HG03378 (cell line): ENCODE data around the gene ACSL6.

Experiments used
- ATAC-seq: cut with Tn5 transposase; IDR thresholded peaks from one replicate; pipeline ENCODE4 v1.9.1; 2021; ENCODE audit warnings: mild to moderate bottlenecking, moderate library complexity; ENCODE audit not compliant: unreplicated experiment

The ACSL6 gene

GRCh38 chr5:132049559-132049958, 38.1 kb upstream of the ACSL6 start:
- ATAC-seq: no peak

- no peak for ATAC-seq
These were observed 37.6 kb upstream of the ACSL6 start for GRCh38 chr5:132049093-132049492.

GRCh38 chr5:132046880-132047299, 35.4 kb upstream of the ACSL6 start:
- no peak for ATAC-seq

GRCh38 chr5:132044207-132044606, 32.7 kb upstream of the ACSL6 start:
- ATAC-seq: no peak

GRCh38 chr5:132037353-132037752, 25.9 kb upstream of the ACSL6 start:
- no peak for ATAC-seq

- ATAC-seq: no peak
These were observed 21.7 kb upstream of the ACSL6 start for GRCh38 chr5:132033122-132033521.

GRCh38 chr5:132032196-132032595, 20.7 kb upstream of the ACSL6 start:
- no peak for ATAC-seq

- ATAC-seq: no peak
These were observed 19.2 kb upstream of the ACSL6 start for GRCh38 chr5:132030610-132031009.

GRCh38 chr5:132029609-132030330, 18.3 kb upstream of the ACSL6 start:
- ATAC-seq: no peak

- ATAC-seq: peak; percentile 54
These were observed 15.6 kb upstream of the ACSL6 start for GRCh38 chr5:132027027-132027426.

- peak; percentile 16 for ATAC-seq
These were observed 15.1 kb upstream of the ACSL6 start for GRCh38 chr5:132026516-132027008.

- no peak for ATAC-seq
These were observed 14.0 kb upstream of the ACSL6 start for GRCh38 chr5:132025403-132025971.

GRCh38 chr5:132024789-132025402, 13.4 kb upstream of the ACSL6 start:
- no peak for ATAC-seq

- no peak for ATAC-seq
These were observed 12.6 kb upstream of the ACSL6 start for GRCh38 chr5:132024117-132024435.

- no peak for ATAC-seq
These were observed 12.0 kb upstream of the ACSL6 start for GRCh38 chr5:132023258-132024116.

GRCh38 chr5:132022737-132023136, 11.3 kb upstream of the ACSL6 start:
- ATAC-seq: no peak

- no peak for ATAC-seq
These were observed 10.2 kb upstream of the ACSL6 start for GRCh38 chr5:132021654-132022053.

- ATAC-seq: peak; percentile 27
These were observed 9.3 kb upstream of the ACSL6 start for GRCh38 chr5:132020568-132021339.

- peak; percentile 99 for ATAC-seq
These were observed 8.5 kb upstream of the ACSL6 start for GRCh38 chr5:132019857-132020555.

GRCh38 chr5:132019337-132019736, 7.9 kb upstream of the ACSL6 start:
- no peak for ATAC-seq
